Stomach smooth muscle (tissue), 2 donors: Measurements from ENCODE around the gene SOBP.

ENCODE experiments used
- H3K27ac ChIP-seq: one replicate; pipeline ENCODE4 v1.7.0; 2013; ENCODE audit warnings: mild to moderate bottlenecking, low read length, inconsistent platforms
- H3K27me3 ChIP-seq, 2 donors: one replicate each; pipeline ENCODE4 v1.7.0; 2013; ENCODE audit warnings: low read length in 2 of 2; ENCODE audit not compliant: insufficient read depth in 2 of 2, control insufficient read depth in 1 of 2
- H3K36me3 ChIP-seq, 2 donors: one replicate each; pipeline ENCODE4 v1.7.0; 2013; ENCODE audit warnings: low read length in 2 of 2; ENCODE audit not compliant: control insufficient read depth in 2 of 2, insufficient read depth in 2 of 2
- H3K4me1 ChIP-seq: one replicate; pipeline ENCODE4 v1.7.0; 2013; ENCODE audit warnings: low read length; ENCODE audit not compliant: control insufficient read depth, insufficient read depth
- H3K4me3 ChIP-seq, 2 donors: one replicate each; pipeline ENCODE4 v1.7.0; 2013; ENCODE audit warnings: low read length in 2 of 2
- H3K9ac ChIP-seq, 2 donors: one replicate each; pipeline ENCODE4 v1.7.0; 2013; ENCODE audit warnings: low read length in 2 of 2, mild to moderate bottlenecking in 1 of 2
- H3K9me3 ChIP-seq, 2 donors: one replicate each; pipeline ENCODE4 v1.7.0; 2013; ENCODE audit warnings: low read length in 2 of 2; ENCODE audit not compliant: control insufficient read depth in 2 of 2
- donor health status: healthy.
- donor health status: Pancreatic carcinoma.

The SOBP gene

GRCh38 chr6:107554326-107554725, 64.4 kb downstream of the SOBP start:
- Histone ChIP-seq H3K9ac (no peak overlapping the region), H3K36me3 (peaks cover 0 to 4% of the 10 kb centered on the region in 2 donors), H3K4me1 (no peaks in the 10 kb centered on the region), H3K9me3 (no peaks in the 10 kb centered on the region), H3K27me3 (no peaks in the 10 kb centered on the region), H3K27ac (no peak overlapping the region), H3K4me3 (no peak overlapping the region)

- peaks cover 1% of the 10 kb centered on the region for H3K4me1 ChIP-seq
- H3K27me3 ChIP-seq, result no peaks in the 10 kb centered on the region
- H3K9me3 ChIP-seq, result no peaks in the 10 kb centered on the region
- no peak overlapping the region for H3K9ac ChIP-seq
- H3K4me3 ChIP-seq, result no peak overlapping the region
- H3K36me3 ChIP-seq, result peaks cover 0 to 4% of the 10 kb centered on the region in 2 donors
- no peak overlapping the region for H3K27ac ChIP-seq
Observed at GRCh38 chr6:107554918-107555317, 65.0 kb downstream of the SOBP start.

- no peaks in the 10 kb centered on the region for H3K9me3 ChIP-seq
- no peak overlapping the region for H3K4me3 ChIP-seq
- H3K27me3 ChIP-seq, result no peaks in the 10 kb centered on the region
- H3K36me3 ChIP-seq, result peaks cover 0 to 2% of the 10 kb centered on the region in 2 donors
- no peak overlapping the region for H3K27ac ChIP-seq
- H3K4me1 ChIP-seq, result peaks cover 5% of the 10 kb centered on the region
- H3K9ac ChIP-seq, result no peak overlapping the region
Observed at GRCh38 chr6:107555449-107555848, 65.5 kb downstream of the SOBP start.

- Histone ChIP-seq H3K9me3 (no peaks in the 10 kb centered on the region), H3K36me3 (peaks cover 0 to 2% of the 10 kb centered on the region in 2 donors), H3K27ac (no peak overlapping the region), H3K4me1 (peaks cover 8% of the 10 kb centered on the region), H3K9ac (no peak overlapping the region), H3K4me3 (no peak overlapping the region), H3K27me3 (no peaks in the 10 kb centered on the region)
Observed at GRCh38 chr6:107556082-107556481, 66.2 kb downstream of the SOBP start.

GRCh38 chr6:107557698-107558097, 67.8 kb downstream of the SOBP start:
- Histone ChIP-seq H3K9me3 (no peaks in the 10 kb centered on the region), H3K36me3 (no peaks in the 10 kb centered on the region), H3K4me1 (peaks cover 11% of the 10 kb centered on the region), H3K9ac (no peak overlapping the region), H3K4me3 (no peak overlapping the region), H3K27me3 (no peaks in the 10 kb centered on the region), H3K27ac (no peak overlapping the region)

GRCh38 chr6:107560657-107561056, 70.7 kb downstream of the SOBP start:
- H3K27me3 ChIP-seq, result no peaks in the 10 kb centered on the region
- H3K4me1 ChIP-seq, result peaks cover 17% of the 10 kb centered on the region
- H3K9ac ChIP-seq, result no peak overlapping the region
- peak overlapping the region in 1 of 2 donors; percentile 31 for H3K4me3 ChIP-seq
- no peaks in the 10 kb centered on the region for H3K9me3 ChIP-seq
- peak overlapping the region; percentile 82 for H3K27ac ChIP-seq
- H3K36me3 ChIP-seq, result no peaks in the 10 kb centered on the region

GRCh38 chr6:107561306-107561705, 71.4 kb downstream of the SOBP start:
- Histone ChIP-seq H3K27ac (peak overlapping the region; percentile 82), H3K9me3 (no peaks in the 10 kb centered on the region), H3K4me1 (peaks cover 17% of the 10 kb centered on the region), H3K9ac (peak overlapping the region in 1 of 2 donors; percentile 13), H3K4me3 (peak overlapping the region in 1 of 2 donors; percentile 8), H3K27me3 (no peaks in the 10 kb centered on the region), H3K36me3 (no peaks in the 10 kb centered on the region)

- H3K9me3 ChIP-seq, result no peaks in the 10 kb centered on the region
- peak overlapping the region; percentile 24 for H3K27ac ChIP-seq
- no peak overlapping the region for H3K9ac ChIP-seq
- H3K27me3 ChIP-seq, result no peaks in the 10 kb centered on the region
- no peak overlapping the region for H3K4me3 ChIP-seq
- peaks cover 17% of the 10 kb centered on the region for H3K4me1 ChIP-seq
- peaks cover 0 to 3% of the 10 kb centered on the region in 2 donors for H3K36me3 ChIP-seq
Observed at GRCh38 chr6:107563694-107564588, 74.0 kb downstream of the SOBP start.

- no peak overlapping the region for H3K9ac ChIP-seq
- no peaks in the 10 kb centered on the region for H3K27me3 ChIP-seq
- H3K4me3 ChIP-seq, result no peak overlapping the region
- peak overlapping the region; percentile 24 for H3K27ac ChIP-seq
- peaks cover 17% of the 10 kb centered on the region for H3K4me1 ChIP-seq
- no peaks in the 10 kb centered on the region for H3K9me3 ChIP-seq
- H3K36me3 ChIP-seq, result peaks cover 0 to 3% of the 10 kb centered on the region in 2 donors
Observed at GRCh38 chr6:107564589-107564951, 74.7 kb downstream of the SOBP start.

- H3K27me3 ChIP-seq, result no peaks in the 10 kb centered on the region
- peak overlapping the region; percentile 24 for H3K27ac ChIP-seq
- H3K9me3 ChIP-seq, result no peaks in the 10 kb centered on the region
- peaks cover 12% of the 10 kb centered on the region for H3K4me1 ChIP-seq
- H3K4me3 ChIP-seq, result no peak overlapping the region
- peaks cover 0 to 3% of the 10 kb centered on the region in 2 donors for H3K36me3 ChIP-seq
- no peak overlapping the region for H3K9ac ChIP-seq
Observed at GRCh38 chr6:107565165-107565723, 75.3 kb downstream of the SOBP start.

GRCh38 chr6:107567643-107568042, 77.7 kb downstream of the SOBP start:
- H3K9ac ChIP-seq, result no peak overlapping the region
- no peaks in the 10 kb centered on the region for H3K27me3 ChIP-seq
- peaks cover 0 to 3% of the 10 kb centered on the region in 2 donors for H3K36me3 ChIP-seq
- H3K9me3 ChIP-seq, result no peaks in the 10 kb centered on the region
- no peak overlapping the region for H3K4me3 ChIP-seq
- no peak overlapping the region for H3K27ac ChIP-seq
- H3K4me1 ChIP-seq, result peaks cover 7% of the 10 kb centered on the region
